Measurements from ENCODE around the gene EFHD1. TPM values are rescaled to one million over a fixed set of nuclear protein-coding genes. Genes with fewer than 3 reads are reported as not detected.
"Not testable (repeated sequence)": the region's sequence is repeated elsewhere in the genome, so short reads cannot be mapped to it uniquely, and the experiment has no call there.

The EFHD1 gene
- total RNA-seq, 1 donor, result not detected

- no peak for DNase-seq (ENCODE audit: low read depth in 2 of 3, low spot score in 2 of 3)
Measured at GRCh38 chr2:232645061-232645460, 11.7 kb downstream of the EFHD1 start.

GRCh38 chr2:232646726-232647125, 13.3 kb downstream of the EFHD1 start:
- DNase-seq (ENCODE audit: low read depth in 2 of 3, low spot score in 2 of 3), result no peak

- no peak for DNase-seq (ENCODE audit: low read depth in 2 of 3, low spot score in 2 of 3)
Measured at GRCh38 chr2:232647261-232647660, 13.9 kb downstream of the EFHD1 start.

- DNase-seq (ENCODE audit: low read depth in 2 of 3, low spot score in 2 of 3), result no peak
Measured at GRCh38 chr2:232649033-232649432, 15.6 kb downstream of the EFHD1 start.

- DNase-seq (ENCODE audit: low read depth in 2 of 3, low spot score in 2 of 3), result no peak
Measured at GRCh38 chr2:232652505-232652851, 19.1 kb downstream of the EFHD1 start.

- no peak for DNase-seq (ENCODE audit: low read depth in 2 of 3, low spot score in 2 of 3)
Measured at GRCh38 chr2:232653441-232653840, 20.0 kb downstream of the EFHD1 start.

DNA sequence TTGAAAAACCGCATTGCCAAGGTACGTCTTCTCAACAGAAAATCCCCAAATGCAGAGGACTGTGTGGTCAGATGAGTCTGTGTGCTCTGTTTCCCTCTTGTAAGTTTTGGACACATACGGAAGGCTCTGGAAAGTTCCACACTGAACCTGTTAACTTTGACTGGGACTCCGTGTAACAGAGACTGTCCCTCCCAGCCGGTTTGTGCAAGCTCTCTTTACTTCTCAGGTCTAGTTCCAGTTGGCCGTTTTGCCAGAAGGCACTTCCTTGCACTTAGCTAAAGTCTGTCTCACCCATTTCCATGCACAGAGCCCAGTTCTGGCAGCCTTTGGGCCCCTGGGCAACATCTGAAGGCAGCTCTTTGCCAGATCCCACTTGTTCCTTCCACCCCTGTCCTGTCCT, 22.0 kb downstream of the EFHD1 start:
- no peak for DNase-seq (ENCODE audit: low read depth in 2 of 3, low spot score in 2 of 3)

DNA sequence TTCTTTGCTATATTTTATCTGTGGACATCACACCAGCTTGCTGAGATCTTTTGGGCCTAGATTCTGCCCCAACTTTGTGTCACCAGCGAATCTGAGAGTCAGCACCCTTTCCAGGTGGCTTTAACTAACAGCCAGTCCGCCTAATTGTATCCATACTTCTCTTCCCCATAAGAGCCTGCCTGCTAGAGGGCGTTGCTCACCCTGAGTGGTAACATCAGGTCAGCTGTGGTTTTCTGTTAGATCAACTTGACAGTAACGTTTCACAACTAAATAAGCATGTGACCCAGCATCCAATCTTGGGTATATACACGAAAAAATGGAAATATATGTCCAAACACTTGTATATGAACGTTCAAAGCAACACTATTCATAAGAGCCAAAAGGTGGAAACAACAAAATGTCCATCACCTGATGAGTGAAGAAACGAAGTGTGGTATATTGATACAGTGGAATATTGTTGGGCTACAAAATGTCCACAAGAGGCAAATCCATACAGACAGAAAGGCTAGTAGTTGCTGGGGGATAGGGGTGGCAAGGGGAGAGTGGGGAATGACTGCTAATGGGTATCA, 24.9 kb downstream of the EFHD1 start:
- DNase-seq (ENCODE audit: low read depth in 2 of 3, low spot score in 2 of 3), result peak in 1 of 3 donors; percentile 18

DNA sequence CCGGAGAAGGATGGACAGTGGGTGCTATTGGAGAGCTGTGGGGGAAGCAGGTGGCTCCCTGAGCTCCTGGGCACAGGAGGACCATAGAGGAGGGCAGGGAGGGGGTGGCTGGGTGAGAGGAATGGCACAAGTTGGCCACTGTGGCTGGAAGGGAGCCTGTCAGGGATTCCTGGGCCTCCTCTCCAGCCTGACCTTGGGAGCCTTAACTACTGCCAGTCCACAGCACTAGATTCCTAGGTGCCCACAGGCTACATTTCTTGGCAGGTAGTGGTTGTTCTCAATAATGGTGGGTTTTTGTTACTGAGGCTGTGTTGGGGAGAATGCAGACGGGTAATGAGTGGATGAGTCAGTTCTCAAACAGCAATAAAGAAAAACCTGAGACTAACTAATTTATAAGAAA, 26.0 kb downstream of the EFHD1 start:
- DNase-seq (ENCODE audit: low read depth in 2 of 3, low spot score in 2 of 3), result no peak

GRCh38 chr2:232662486-232663260, 29.3 kb downstream of the EFHD1 start:
- DNase-seq (ENCODE audit: low read depth in 2 of 3, low spot score in 2 of 3), result no peak

GRCh38 chr2:232666051-232666805, 32.8 kb downstream of the EFHD1 start:
- no peak for DNase-seq (ENCODE audit: low read depth in 2 of 3, low spot score in 2 of 3)

- no peak for DNase-seq (ENCODE audit: low read depth in 2 of 3, low spot score in 2 of 3)
Measured at GRCh38 chr2:232667989-232668583, 34.7 kb downstream of the EFHD1 start.

GRCh38 chr2:232668805-232669444, 35.5 kb downstream of the EFHD1 start:
- DNase-seq (ENCODE audit: low read depth in 2 of 3, low spot score in 2 of 3), result peak in 2 of 3 donors; percentile 16 to 35

GRCh38 chr2:232672588-232672987, 39.2 kb downstream of the EFHD1 start:
- DNase-seq (ENCODE audit: low read depth in 2 of 3, low spot score in 2 of 3), result no peak

DNA sequence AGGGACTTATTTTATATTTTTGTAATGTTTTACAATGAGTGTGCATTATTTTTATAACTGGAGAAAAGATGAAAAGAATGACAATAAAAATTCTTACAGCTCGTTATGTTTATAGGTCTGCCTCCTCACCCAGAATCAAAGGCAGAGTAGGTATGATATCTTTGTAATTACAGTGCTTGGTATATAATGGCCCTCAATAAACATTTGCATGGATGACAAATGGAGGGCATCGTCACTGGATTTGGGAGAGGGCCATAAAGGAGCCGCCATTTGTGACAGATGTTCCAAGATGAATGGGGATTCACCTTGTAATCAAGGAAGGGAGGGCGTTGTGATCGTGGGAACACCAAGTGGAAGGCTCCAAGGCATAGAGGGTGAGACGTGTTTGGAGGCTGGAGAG, 41.1 kb downstream of the EFHD1 start:
- no peak for DNase-seq (ENCODE audit: low read depth in 2 of 3, low spot score in 2 of 3)

DNA sequence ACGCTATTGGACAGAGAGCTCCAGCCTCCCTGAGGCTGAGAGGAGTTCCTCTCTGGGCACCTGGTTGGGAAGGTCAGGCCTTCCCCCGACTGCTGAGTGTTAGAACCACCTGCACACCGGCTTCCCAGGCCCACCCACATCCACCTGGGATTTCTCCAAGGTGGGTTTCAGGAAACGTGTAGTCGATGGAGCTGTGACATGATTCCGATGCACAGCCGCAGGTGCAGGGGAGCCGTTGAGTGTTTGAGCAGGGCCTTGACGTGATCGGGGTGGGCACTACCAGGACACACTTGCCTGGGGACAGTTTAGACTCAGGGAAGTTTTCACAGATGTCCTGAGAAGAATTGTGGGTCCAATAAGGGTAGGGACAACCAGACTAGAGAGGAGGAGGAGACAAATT, 42.0 kb downstream of the EFHD1 start:
- DNase-seq (ENCODE audit: low read depth in 2 of 3, low spot score in 2 of 3), result no peak

DNA sequence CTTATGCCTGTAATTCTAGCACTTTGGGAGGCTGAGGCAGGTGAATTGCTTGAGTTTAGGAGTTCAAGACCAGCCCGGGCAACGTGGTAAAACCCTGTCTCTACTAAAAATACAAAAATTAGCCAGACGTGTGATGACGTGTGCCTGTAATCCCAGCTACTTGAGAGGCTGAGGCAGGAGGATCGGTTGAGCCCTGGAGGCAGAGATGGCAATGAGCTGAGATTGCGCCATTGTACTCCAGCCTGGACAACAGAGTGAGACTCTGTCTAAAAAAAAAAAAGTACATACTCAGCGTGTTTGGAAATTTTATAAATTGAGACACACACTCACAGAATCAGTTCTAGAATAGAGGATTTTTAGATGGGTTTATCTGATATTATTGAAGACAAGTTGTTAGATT, 46.6 kb downstream of the EFHD1 start:
- no peak for DNase-seq (ENCODE audit: low read depth in 2 of 3, low spot score in 2 of 3)

GRCh38 chr2:232681527-232681926, 48.1 kb downstream of the EFHD1 start:
- DNase-seq (ENCODE audit: low read depth in 2 of 3, low spot score in 2 of 3), result no peak

DNA sequence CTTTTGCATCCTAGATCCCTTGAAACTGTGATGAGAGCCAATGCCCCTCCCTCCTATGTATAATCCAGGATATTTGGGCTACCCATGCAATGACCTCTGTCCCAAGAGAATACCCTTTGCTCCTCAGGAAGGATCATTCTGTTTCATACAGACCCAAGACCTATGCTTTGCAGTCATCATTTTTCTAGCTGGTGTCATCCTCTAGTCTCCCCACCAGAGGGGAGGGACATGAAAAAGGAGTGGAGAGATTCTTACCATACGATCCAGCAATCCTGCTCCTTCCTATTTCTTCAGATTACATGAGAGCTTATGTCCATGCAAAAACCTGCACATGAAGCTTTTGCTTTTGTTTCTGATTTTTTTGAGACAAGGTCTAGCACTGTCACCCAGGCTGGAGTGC, 50.0 kb downstream of the EFHD1 start:
- no peak for DNase-seq (ENCODE audit: low read depth in 2 of 3, low spot score in 2 of 3)

GRCh38 chr2:232685391-232685790, 52.0 kb downstream of the EFHD1 start:
- DNase-seq (ENCODE audit: low read depth in 2 of 3, low spot score in 2 of 3), result not testable (repeated sequence)
